SKM-1 treated with dmso at 0.1 percent for 144 hours (cell line): ENCODE measurements around the gene VAT1L.

Experiments used
- DNase-seq: peaks from one replicate; lab custom pipeline; 2025; ENCODE audit not compliant: unreplicated experiment; lab: John Stamatoyannopoulos, UW

The VAT1L gene

GRCh38 chr16:77781091-77781490 lies 7.3 kb upstream of the VAT1L start:
- no peak for DNase-seq

GRCh38 chr16:77782694-77783093 lies 5.7 kb upstream of the VAT1L start:
- DNase-seq, result no peak

- no peak for DNase-seq
These were observed 3.7 kb upstream of the VAT1L start for GRCh38 chr16:77784441-77785372.

GRCh38 chr16:77785373-77785764 lies 3.0 kb upstream of the VAT1L start:
- no peak for DNase-seq

GRCh38 chr16:77786186-77786847 lies 2.0 kb upstream of the VAT1L start:
- DNase-seq, result no peak

GRCh38 chr16:77787452-77787851 lies 912 bp upstream of the VAT1L start:
- no peak for DNase-seq

GRCh38 chr16:77789085-77790008 lies 983 bp downstream of the VAT1L start:
- DNase-seq, result no peak

GRCh38 chr16:77790009-77790372 lies 1.6 kb downstream of the VAT1L start:
- no peak for DNase-seq

- no peak for DNase-seq
These were observed 2.5 kb downstream of the VAT1L start for GRCh38 chr16:77790912-77791311.

- no peak for DNase-seq
These were observed 5.1 kb downstream of the VAT1L start for GRCh38 chr16:77793417-77793816.

- no peak for DNase-seq
These were observed 6.2 kb downstream of the VAT1L start for GRCh38 chr16:77794586-77794985.

GRCh38 chr16:77801817-77802216 lies 13.5 kb downstream of the VAT1L start:
- no peak for DNase-seq

- no peak for DNase-seq
These were observed 17.0 kb downstream of the VAT1L start for GRCh38 chr16:77805398-77805797.

GRCh38 chr16:77807021-77807420 lies 18.7 kb downstream of the VAT1L start:
- DNase-seq, result no peak

GRCh38 chr16:77812856-77813500 lies 24.6 kb downstream of the VAT1L start:
- no peak for DNase-seq

- DNase-seq, result no peak
These were observed 27.9 kb downstream of the VAT1L start for GRCh38 chr16:77816293-77816692.

GRCh38 chr16:77820340-77820739 lies 32.0 kb downstream of the VAT1L start:
- no peak for DNase-seq

GRCh38 chr16:77822661-77823060 lies 34.3 kb downstream of the VAT1L start:
- no peak for DNase-seq

GRCh38 chr16:77823067-77823466 lies 34.7 kb downstream of the VAT1L start:
- no peak for DNase-seq

- no peak for DNase-seq
These were observed 36.8 kb downstream of the VAT1L start for GRCh38 chr16:77825196-77825595.

GRCh38 chr16:77827032-77827431 lies 38.7 kb downstream of the VAT1L start:
- DNase-seq, result no peak
